H7 (cell line): ENCODE data around the gene SLCO4A1. TPM values are rescaled to one million over a fixed set of nuclear protein-coding genes. Genes with fewer than 3 reads are reported as not detected.

Source experiments
- DNase-seq: peaks from one replicate; pipeline ENCODE4 v3.0.0; 2012
- H3K27me3 ChIP-seq: 2 replicates; pipeline ENCODE4 v1.6.0; 2011; ENCODE audit warnings: mild to moderate bottlenecking, low read length; ENCODE audit not compliant: control insufficient read depth, insufficient read depth
- H3K36me3 ChIP-seq: replicated peaks from 2 replicates; pipeline ENCODE4 v1.5.1; 2011; ENCODE audit warnings: low read length; ENCODE audit not compliant: control insufficient read depth, insufficient read depth
- H3K4me3 ChIP-seq: 2 replicates; pipeline ENCODE4 v1.5.1; 2011; ENCODE audit warnings: low read depth, mild to moderate bottlenecking, control low read depth, low read length, moderate library complexity; ENCODE audit not compliant: insufficient read depth
- total RNA-seq: library from RNA; depleted of rRNA; stranded (reverse); fragments of >200 nt; shearing (Covaris generic); gene quantifications from 2 replicates; pipeline ENCODE4 v1.2.3, GENCODE V29; 2014; rRNA removed

Gene SLCO4A1, protein sequence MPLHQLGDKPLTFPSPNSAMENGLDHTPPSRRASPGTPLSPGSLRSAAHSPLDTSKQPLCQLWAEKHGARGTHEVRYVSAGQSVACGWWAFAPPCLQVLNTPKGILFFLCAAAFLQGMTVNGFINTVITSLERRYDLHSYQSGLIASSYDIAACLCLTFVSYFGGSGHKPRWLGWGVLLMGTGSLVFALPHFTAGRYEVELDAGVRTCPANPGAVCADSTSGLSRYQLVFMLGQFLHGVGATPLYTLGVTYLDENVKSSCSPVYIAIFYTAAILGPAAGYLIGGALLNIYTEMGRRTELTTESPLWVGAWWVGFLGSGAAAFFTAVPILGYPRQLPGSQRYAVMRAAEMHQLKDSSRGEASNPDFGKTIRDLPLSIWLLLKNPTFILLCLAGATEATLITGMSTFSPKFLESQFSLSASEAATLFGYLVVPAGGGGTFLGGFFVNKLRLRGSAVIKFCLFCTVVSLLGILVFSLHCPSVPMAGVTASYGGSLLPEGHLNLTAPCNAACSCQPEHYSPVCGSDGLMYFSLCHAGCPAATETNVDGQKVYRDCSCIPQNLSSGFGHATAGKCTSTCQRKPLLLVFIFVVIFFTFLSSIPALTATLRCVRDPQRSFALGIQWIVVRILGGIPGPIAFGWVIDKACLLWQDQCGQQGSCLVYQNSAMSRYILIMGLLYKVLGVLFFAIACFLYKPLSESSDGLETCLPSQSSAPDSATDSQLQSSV
- total RNA-seq: 14.6 and 18.4 TPM in 2 replicates

DNA sequence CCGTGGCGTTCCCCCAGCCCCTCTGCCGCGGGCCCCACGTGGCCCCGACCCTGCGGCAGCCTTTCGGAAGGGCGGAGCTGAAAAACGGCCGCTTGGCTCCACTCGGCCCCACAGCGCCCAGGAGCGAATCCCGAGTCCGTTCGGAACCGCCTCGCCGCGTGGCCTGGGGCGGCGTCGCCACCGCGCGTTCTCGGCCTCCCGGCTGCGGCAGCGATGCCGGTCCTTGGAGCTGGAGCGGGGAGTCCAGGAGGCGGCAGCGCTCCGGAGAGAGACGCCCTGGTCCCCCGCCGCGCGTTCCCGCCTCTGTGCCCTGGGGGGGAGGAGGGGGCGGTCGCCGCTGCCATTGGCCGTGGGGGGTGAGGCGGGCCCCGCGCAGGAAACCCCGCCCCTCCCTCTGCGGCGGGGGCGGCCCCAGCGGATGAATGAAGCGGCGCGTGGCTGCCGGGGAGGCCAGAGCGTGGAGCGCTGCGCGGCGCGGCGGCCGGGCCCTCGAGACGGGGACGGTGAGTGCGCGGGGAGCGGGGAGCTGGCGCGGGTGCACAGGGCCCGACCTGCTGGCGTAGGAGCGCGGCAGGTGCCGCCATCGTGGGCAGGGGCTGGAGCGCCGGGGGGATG is at the start of gene SLCO4A1:
Gene SLCO4A1 (plus strand): TSS at position 453 of the 615 bp plus-strand sequence. CDS start 13,952 bp downstream, outside the sequence.
- Histone ChIP-seq H3K4me3 (peak within 1 kb of the TSS; percentile 69), H3K36me3 (no peaks in the 10 kb centered on the region), H3K27me3 (peaks cover 31% of the 10 kb centered on the region)
- DNase-seq: peak; percentile 98

DNA sequence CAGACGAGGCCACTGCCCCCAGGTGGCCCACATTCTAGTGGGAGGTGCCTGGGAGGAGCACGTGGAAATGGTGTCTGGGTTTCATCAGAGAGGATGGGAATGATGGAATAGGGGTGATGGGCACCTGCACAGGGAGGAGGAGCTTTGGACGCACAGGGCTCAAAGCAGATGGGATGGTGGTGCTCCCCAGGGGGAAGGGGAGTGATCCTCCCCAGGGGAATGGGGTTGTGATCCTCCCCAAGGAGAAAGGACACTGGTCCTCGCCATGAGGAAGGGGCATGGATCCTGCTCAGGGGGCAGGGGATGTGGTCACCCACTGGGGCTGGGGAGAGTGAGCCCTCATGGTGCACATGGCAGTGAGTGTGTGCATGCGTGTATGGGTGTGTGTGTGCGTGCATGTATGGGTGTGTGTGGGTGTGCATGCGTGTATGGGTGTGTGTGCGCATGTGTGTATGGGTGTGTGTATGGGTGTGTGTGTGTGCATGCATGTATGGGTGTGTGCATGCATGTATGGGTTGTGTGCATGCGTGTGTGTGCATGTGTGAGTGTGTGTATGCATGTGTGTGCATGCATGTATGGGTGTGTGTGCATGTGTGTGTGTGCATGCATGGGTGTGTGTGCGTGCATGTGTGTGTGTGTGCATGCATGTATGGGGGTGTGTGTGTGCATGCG is 49.7 kb upstream of the SLCO4A1 start:
- DNase-seq: no peak
- Histone ChIP-seq H3K27me3 (no peaks in the 10 kb centered on the region), H3K36me3 (no peaks in the 10 kb centered on the region), H3K4me3 (no peak overlapping the region)

DNA sequence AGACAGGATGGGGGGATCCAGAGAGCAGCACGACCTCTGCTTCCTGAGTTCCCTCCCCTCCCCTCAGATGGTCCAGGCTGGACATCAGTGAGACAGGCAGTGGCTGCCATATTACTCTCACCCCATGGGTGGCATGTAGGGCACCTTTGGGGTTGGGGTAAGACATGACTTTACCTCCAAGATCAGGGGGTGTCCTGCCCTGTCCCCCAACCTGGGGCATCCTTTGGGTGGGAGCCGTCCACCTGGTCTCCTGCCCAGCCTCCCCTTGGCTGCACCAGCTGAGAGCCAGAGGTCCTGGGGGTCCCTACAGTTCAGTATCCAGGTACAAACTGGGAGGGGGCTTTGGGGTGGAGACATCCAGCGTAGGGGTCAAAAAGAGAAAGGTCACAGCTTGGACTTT is 48.7 kb upstream of the SLCO4A1 start:
- Histone ChIP-seq H3K27me3 (no peaks in the 10 kb centered on the region), H3K4me3 (no peak overlapping the region), H3K36me3 (no peaks in the 10 kb centered on the region)
- no peak for DNase-seq

DNA sequence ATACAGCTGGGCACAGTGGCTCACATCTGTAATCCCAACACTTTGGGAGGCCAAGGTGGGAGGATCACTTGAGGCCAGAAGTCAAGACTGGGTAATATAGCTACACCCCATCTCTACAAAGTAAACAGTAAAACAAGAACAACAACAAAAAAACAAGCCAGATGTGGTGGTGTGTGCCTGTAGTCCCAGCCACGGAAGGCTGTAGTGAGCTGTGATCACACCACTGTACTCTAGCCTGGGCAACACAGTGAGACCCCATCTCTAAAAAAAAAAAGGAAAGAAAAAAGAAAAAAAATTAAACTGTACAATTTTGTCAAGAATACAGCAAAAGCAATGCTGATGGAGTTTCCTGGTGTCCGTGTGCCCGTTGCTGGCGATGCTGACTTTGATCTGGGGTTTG is 47.2 kb upstream of the SLCO4A1 start:
- Histone ChIP-seq H3K27me3 (no peaks in the 10 kb centered on the region), H3K4me3 (no peak overlapping the region), H3K36me3 (no peaks in the 10 kb centered on the region)
- DNase-seq: no peak

DNA sequence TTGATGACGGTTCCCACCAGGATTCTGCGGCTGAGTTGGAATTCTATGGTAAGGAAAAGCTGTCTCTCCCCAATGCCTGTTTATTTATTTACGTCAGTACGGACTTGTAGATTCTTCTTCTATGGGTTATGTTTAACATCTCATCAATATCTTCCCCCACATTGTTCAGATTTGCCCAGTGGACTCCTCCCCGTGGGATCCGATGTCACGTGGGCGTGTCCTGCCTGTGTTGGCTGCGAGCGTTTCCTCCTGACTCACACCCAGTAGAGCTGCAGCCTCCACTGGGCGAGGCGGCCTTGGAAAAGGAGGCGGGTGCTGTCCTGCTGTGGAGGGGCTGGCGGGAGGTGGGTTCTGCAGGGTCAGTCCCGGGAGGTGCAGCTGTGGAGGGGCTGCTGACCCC is 46.8 kb upstream of the SLCO4A1 start:
- DNase-seq: no peak
- no peaks in the 10 kb centered on the region for H3K36me3 ChIP-seq
- no peaks in the 10 kb centered on the region for H3K27me3 ChIP-seq
- no peak overlapping the region for H3K4me3 ChIP-seq

DNA sequence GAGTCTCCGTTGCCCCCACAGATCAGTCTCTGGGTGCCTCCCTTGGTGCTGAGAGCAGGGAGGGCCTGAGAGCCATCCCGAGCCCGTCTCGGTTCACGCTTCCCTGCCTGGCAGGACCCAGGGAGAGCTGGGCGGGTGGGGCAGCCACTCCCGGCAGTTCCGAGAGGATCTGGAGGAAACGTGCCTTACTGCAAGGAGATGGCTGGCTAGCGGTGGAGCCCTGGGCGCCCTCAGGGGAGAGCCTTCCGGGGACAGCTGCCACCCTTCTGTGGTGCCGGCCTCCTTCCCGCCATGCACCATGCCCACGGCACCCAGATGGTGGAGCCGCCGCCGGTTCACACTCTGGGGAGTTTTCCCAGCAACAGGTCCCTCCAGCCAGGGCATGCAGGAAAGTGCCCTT is 45.8 kb upstream of the SLCO4A1 start:
- Histone ChIP-seq H3K4me3 (no peak overlapping the region), H3K36me3 (no peaks in the 10 kb centered on the region), H3K27me3 (no peaks in the 10 kb centered on the region)
- no peak for DNase-seq

DNA sequence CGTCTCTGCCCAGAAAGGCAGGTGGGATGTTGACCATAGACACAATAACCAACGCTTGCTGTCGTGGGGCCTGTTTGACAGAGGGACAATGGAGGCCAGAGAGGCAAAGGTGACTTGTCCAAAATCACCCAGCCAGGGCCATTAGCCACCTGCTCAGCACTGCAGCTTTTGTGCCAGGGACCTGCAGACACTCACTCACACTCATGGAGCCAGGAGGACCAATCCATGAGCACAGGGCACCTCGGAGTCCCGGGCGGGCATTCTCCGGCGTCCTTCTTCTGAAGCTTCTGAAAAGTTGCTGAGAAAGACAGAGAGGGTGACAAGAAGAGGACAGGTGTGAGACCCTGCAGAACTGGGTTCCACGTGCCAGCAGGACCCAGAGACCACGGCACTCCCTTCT is 45.4 kb upstream of the SLCO4A1 start:
- no peaks in the 10 kb centered on the region for H3K27me3 ChIP-seq
- H3K4me3 ChIP-seq: no peak overlapping the region
- DNase-seq: no peak
- no peaks in the 10 kb centered on the region for H3K36me3 ChIP-seq

DNA sequence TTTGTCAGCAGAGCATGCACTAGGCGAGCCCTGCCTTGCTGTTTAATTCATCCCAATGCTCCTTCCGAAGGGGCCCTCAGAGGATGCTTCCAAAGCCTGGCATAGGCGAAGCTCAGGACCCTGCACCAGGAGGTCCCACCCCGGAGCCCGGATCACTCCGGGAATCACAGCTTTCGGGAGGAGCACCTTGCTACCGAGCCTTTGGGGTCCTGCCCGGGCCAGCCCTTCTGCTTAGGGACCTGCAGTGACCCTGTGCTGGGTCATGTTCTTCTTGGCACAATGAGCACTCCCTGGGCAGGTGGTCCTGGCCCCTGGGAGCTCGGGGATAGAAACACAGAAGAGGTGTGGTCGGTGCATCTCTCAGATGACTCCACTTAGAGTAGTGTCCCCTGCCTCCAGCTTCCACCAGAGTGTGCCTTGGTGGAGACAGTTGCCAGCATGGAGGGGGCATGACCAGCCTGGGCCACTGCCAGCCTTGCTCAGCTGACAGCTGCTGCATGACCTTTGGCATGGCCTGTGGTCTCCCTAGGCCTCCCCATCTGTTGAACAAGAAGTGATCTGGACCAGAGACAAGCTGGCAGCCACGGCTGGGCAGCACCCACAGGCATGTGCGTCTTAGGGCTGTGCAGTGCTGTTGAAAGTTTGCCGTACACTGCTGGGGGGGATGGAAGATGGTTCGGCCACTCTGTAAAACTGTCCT is 44.7 kb upstream of the SLCO4A1 start:
- no peaks in the 10 kb centered on the region for H3K27me3 ChIP-seq

DNA sequence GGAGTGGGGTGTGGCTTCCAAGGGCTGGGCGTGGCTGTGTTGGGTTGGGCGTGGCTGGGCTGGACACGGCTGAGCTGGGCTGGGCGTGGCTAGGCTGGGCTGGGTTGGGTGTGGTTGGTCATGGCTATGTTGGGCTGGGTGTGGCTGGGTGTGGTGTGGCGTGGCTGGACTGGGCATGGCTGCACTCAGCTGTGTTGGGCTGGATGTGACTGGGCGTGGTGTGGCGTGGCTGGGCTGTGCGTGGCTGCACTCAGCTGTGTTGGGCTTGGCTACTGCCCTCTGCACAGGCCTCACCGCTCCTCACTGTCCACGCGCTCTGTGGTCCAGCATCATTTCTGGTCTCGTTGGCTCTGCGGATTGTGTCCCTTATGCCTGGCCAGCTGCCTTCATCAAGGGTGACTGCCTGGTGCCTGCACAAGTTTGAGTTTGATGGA is 43.5 kb upstream of the SLCO4A1 start:
- no peak overlapping the region for H3K4me3 ChIP-seq
- no peak for DNase-seq
- H3K27me3 ChIP-seq: no peaks in the 10 kb centered on the region
- H3K36me3 ChIP-seq: no peaks in the 10 kb centered on the region

More for the DNA sequence above, 44.7 kb upstream of the SLCO4A1 start:
- DNase-seq: no peak
- Histone ChIP-seq H3K36me3 (no peaks in the 10 kb centered on the region), H3K4me3 (no peak overlapping the region)

DNA sequence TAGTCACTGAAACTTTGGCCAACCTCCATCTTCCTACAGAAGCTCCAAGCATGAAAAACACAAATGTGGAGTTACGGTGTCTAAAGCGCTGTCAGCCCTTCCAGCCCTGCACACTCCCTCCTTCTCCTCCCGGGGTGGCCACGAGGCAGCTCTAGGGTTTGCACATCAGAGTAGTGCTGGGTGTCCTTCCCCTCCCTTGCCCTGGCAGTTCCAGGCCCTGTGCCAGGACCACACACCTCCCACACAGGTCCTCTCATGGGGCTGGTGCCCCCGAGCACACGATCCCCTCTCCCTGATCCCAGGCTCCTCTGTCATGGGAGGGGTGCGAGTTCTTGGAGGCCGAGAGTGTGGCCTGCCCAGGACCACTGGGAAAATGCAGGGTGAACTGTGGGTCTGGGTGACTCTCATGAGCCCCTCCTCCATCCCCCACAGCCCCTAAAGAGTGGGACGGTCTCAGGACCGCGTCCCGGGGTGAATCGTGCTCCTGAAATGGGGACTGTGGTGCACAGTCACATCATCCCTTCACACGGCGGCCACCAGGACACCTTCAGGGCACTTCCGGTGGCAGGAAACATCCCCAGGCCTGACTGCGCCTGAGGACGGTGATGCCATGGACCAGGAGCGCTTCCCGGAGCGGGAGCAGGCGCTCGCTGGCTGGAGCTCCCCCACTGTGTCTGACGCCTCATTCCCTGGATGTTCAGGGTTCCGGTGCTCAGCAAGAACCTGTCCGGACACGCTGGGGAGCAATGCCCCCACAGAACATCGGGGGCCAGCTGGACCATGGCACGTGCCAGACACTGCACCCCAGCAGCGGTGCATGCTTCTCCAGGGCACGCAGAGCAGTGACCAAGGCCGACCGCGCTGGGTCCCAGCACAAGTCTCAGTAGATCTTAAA is 42.8 kb upstream of the SLCO4A1 start:
- no peak overlapping the region for H3K4me3 ChIP-seq
- H3K27me3 ChIP-seq: no peaks in the 10 kb centered on the region
- no peaks in the 10 kb centered on the region for H3K36me3 ChIP-seq
- DNase-seq: no peak

DNA sequence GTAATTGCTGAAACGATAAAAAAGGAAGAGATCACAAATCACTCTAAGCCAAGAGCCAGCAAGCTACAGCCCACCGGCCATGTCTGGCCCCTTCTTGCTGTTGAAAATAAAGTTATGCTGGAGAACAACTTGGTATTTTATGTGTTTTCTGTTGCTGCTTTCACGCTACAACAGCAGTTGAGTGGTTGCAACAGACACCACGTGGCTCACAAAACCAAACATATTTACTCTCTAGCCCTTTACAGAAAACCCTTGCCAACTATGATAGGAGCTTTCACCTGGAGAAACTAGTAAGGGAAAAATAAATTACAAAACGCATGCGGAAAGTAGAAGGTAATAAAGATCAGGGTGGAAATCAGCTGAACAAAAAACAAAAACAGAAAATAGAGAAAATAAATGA is 41.1 kb upstream of the SLCO4A1 start:
- Histone ChIP-seq H3K4me3 (no peak overlapping the region), H3K36me3 (no peaks in the 10 kb centered on the region), H3K27me3 (no peaks in the 10 kb centered on the region)
- DNase-seq: no peak

DNA sequence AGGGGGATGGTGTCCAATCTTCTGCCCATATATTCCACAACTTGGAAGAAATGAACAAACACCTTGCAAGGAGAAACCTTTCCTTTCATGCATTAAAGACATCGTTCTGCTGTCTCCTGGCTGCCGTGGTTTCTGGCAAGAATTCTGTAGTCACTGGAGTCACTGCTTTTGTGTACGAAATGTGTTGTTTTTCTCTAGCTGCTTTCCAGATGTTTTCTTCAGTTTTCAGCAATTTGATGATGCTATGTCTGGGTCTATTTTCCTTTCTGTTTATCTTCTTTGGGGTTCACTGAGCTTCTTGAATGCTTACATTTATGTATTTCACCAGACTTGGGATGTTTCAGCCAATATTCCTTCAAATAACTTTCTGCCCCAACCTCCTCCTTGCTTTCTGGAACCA is 40.6 kb upstream of the SLCO4A1 start:
- no peak overlapping the region for H3K4me3 ChIP-seq
- H3K27me3 ChIP-seq: no peaks in the 10 kb centered on the region
- DNase-seq: no peak
- no peaks in the 10 kb centered on the region for H3K36me3 ChIP-seq

DNA sequence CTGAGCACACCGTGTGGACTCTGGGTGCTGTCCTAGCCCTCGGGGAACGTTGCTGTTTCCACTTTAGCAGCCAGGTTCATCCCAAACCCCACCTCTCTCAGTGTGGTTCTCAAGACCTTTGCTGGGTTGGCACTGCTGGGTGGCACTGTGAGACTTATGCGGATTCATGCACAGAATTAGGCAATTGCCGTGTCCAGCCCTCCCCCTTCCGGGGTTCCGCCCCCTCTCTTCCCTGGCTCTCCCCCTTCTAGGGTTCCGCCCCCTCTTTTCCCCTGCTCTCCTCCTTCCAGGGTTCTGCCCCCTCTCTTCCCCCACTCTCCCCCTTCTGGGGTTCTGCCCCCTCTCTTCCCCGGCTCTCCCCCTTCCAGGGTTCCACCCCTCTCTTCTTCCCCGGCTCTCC is 39.8 kb upstream of the SLCO4A1 start:
- Histone ChIP-seq H3K27me3 (no peaks in the 10 kb centered on the region), H3K36me3 (no peaks in the 10 kb centered on the region), H3K4me3 (no peak overlapping the region)
- no peak for DNase-seq
